Lower leg skin (tissue), 3 donors: ENCODE results near the gene BANF1.

Experiments used
- POLR2A ChIP-seq, 2 donors: fragments of 450-650 bp; IDR thresholded peaks; one replicate each; pipeline ENCODE4 v1.6.1; 2016 to 2017; ENCODE audit warnings: antibody characterized with exemption in 2 of 2, mild to moderate bottlenecking in 1 of 2, moderate library complexity in 1 of 2
- TF ChIP-seq, protein P1 (sequence below), 3 donors: fragments of 450-650 bp; IDR thresholded peaks; one replicate each; pipeline ENCODE4 v1.5.1; 2016; ENCODE audit warnings: antibody characterized with exemption in 3 of 3, mild to moderate bottlenecking in 3 of 3, moderate library complexity in 2 of 3

DNA sequence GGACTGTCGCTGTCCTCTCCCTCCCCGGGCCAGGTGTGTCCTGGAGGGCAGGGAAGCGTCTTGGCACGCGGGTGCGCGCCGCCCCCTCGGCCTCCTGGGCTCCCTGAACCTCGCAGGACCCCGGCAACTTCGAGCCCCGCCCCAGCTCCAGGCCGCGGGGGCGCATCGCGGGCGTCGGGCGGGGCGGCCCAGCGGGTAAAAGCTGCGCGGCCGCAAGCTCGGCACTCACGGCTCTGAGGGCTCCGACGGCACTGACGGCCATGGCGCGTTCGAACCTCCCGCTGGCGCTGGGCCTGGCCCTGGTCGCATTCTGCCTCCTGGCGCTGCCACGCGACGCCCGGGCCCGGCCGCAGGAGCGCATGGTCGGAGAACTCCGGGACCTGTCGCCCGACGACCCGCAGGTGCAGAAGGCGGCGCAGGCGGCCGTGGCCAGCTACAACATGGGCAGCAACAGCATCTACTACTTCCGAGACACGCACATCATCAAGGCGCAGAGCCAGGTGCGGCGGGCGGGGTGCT is 9.5 kb downstream of the BANF1 start, which contains the start of gene CST6:
- TF ChIP-seq, protein P1, sequence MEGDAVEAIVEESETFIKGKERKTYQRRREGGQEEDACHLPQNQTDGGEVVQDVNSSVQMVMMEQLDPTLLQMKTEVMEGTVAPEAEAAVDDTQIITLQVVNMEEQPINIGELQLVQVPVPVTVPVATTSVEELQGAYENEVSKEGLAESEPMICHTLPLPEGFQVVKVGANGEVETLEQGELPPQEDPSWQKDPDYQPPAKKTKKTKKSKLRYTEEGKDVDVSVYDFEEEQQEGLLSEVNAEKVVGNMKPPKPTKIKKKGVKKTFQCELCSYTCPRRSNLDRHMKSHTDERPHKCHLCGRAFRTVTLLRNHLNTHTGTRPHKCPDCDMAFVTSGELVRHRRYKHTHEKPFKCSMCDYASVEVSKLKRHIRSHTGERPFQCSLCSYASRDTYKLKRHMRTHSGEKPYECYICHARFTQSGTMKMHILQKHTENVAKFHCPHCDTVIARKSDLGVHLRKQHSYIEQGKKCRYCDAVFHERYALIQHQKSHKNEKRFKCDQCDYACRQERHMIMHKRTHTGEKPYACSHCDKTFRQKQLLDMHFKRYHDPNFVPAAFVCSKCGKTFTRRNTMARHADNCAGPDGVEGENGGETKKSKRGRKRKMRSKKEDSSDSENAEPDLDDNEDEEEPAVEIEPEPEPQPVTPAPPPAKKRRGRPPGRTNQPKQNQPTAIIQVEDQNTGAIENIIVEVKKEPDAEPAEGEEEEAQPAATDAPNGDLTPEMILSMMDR (IDR thresholded peaks at IDR 0.05): no peak
- TF ChIP-seq POLR2A (IDR thresholded peaks at IDR 0.05): no peak
